ENCODE measurements around the gene CDRT4. TPM values are rescaled to one million over a fixed set of nuclear protein-coding genes. Genes with fewer than 3 reads are reported as not detected.
A peak's percentile ranks its signal among the peaks of the same experiment; 100 is the strongest.

The CDRT4 gene
- total RNA-seq, 4 donors from 2014 or later: 7.1 to 23.8 (median 8.8) TPM

- peaks cover 19% of the 10 kb centered on the region for H3K4me1 ChIP-seq
- H3K27ac ChIP-seq: no peak overlapping the region
- DNase-seq (ENCODE audit: low spot score in 2 of 2): no peak
- no peak overlapping the region for H3K4me3 ChIP-seq
- TF ChIP-seq POLR2A (IDR thresholded peaks at IDR 0.05) (no peak), EP300 (IDR thresholded peaks at IDR 0.05) (no peak), POLR2AphosphoS5 (IDR thresholded peaks at IDR 0.05) (no peak), CTCF (IDR thresholded peaks at IDR 0.05) (no peak)
- no peaks in the 10 kb centered on the region for H3K36me3 ChIP-seq
- H3K27me3 ChIP-seq: no peaks in the 10 kb centered on the region
- WGBS: 37% methylated on average over 1 of the region's 1 CpG
- H3K9me3 ChIP-seq: no peaks in the 10 kb centered on the region
These were observed 26.2 kb upstream of the CDRT4 start for GRCh38 chr17:15493693-15494035.

GRCh38 chr17:15492791-15493692, 25.6 kb upstream of the CDRT4 start:
- TF ChIP-seq POLR2A (IDR thresholded peaks at IDR 0.05) (no peak), POLR2AphosphoS5 (IDR thresholded peaks at IDR 0.05) (no peak), CTCF (IDR thresholded peaks at IDR 0.05) (no peak), EP300 (IDR thresholded peaks at IDR 0.05) (no peak)

GRCh38 chr17:15492186-15492585, 24.8 kb upstream of the CDRT4 start:
- no peaks in the 10 kb centered on the region for H3K9me3 ChIP-seq
- peaks cover 16% of the 10 kb centered on the region for H3K4me1 ChIP-seq
- no peak overlapping the region for H3K4me3 ChIP-seq
- H3K27me3 ChIP-seq: no peaks in the 10 kb centered on the region
- H3K27ac ChIP-seq: no peak overlapping the region
- no peak for TF ChIP-seq EP300 (IDR thresholded peaks at IDR 0.05)
- no peak for TF ChIP-seq CTCF (IDR thresholded peaks at IDR 0.05)
- TF ChIP-seq POLR2A (IDR thresholded peaks at IDR 0.05): no peak
- TF ChIP-seq POLR2AphosphoS5 (IDR thresholded peaks at IDR 0.05): no peak
- 93% methylated on average over 4 of the region's 4 CpGs for WGBS
- no peaks in the 10 kb centered on the region for H3K36me3 ChIP-seq
- DNase-seq (ENCODE audit: low spot score in 2 of 2): no peak

More at GRCh38 chr17:15492791-15493692, 25.6 kb upstream of the CDRT4 start:
- Histone ChIP-seq H3K4me1 (peaks cover 18% of the 10 kb centered on the region), H3K27ac (no peak overlapping the region), H3K36me3 (no peaks in the 10 kb centered on the region), H3K9me3 (no peaks in the 10 kb centered on the region), H3K27me3 (no peaks in the 10 kb centered on the region), H3K4me3 (no peak overlapping the region)
- no peak for DNase-seq (ENCODE audit: low spot score in 2 of 2)
- 84% methylated on average over 8 of the region's 8 CpGs for WGBS

- Histone ChIP-seq H3K27me3 (no peaks in the 10 kb centered on the region), H3K27ac (peak overlapping the region; percentile 80), H3K36me3 (no peaks in the 10 kb centered on the region), H3K4me1 (peaks cover 7% of the 10 kb centered on the region), H3K4me3 (no peak overlapping the region), H3K9me3 (no peaks in the 10 kb centered on the region)
- TF ChIP-seq POLR2A (IDR thresholded peaks at IDR 0.05): no peak
- TF ChIP-seq POLR2AphosphoS5 (IDR thresholded peaks at IDR 0.05): peak in 2 of 3 donors; percentile 38 to 65
- DNase-seq (ENCODE audit: low spot score in 2 of 2): peak; percentile 87 to 92
- 50% methylated on average over 11 of the region's 11 CpGs for WGBS
These were observed 23.3 kb upstream of the CDRT4 start for GRCh38 chr17:15490634-15491261.

- DNase-seq (ENCODE audit: low spot score in 2 of 2): no peak
- TF ChIP-seq EP300 (IDR thresholded peaks at IDR 0.05) (no peak), POLR2AphosphoS5 (IDR thresholded peaks at IDR 0.05) (no peak), POLR2A (IDR thresholded peaks at IDR 0.05) (no peak), CTCF (IDR thresholded peaks at IDR 0.05) (no peak)
- no peaks in the 10 kb centered on the region for H3K9me3 ChIP-seq
- no peak overlapping the region for H3K27ac ChIP-seq
- 91% methylated on average over 2 of the region's 2 CpGs for WGBS
- H3K4me1 ChIP-seq: peaks cover 7% of the 10 kb centered on the region
- H3K27me3 ChIP-seq: no peaks in the 10 kb centered on the region
- H3K36me3 ChIP-seq: no peaks in the 10 kb centered on the region
- H3K4me3 ChIP-seq: no peak overlapping the region
These were observed 21.1 kb upstream of the CDRT4 start for GRCh38 chr17:15488557-15488956.
